ENCODE results near the gene SLC29A4.
"Not testable (repeated sequence)": the region's sequence is repeated elsewhere in the genome, so short reads cannot be mapped to it uniquely, and the experiment has no call there.

The SLC29A4 gene

GRCh38 chr7:5323800-5324781 is 41.3 kb downstream of the SLC29A4 start:
- DNase-seq (ENCODE audit: low read depth in 2 of 2): not testable (repeated sequence)

- no peak for DNase-seq (ENCODE audit: low read depth in 2 of 2)
Observed at GRCh38 chr7:5324961-5325360, 42.2 kb downstream of the SLC29A4 start.

GRCh38 chr7:5330288-5330687 is 47.5 kb downstream of the SLC29A4 start:
- no peak for DNase-seq (ENCODE audit: low read depth in 2 of 2)

- DNase-seq (ENCODE audit: low read depth in 2 of 2): no peak
Observed at GRCh38 chr7:5332579-5332978, 49.8 kb downstream of the SLC29A4 start.

GRCh38 chr7:5333121-5334045 is 50.6 kb downstream of the SLC29A4 start:
- DNase-seq (ENCODE audit: low read depth in 2 of 2): no peak

- no peak for DNase-seq (ENCODE audit: low read depth in 2 of 2)
Observed at GRCh38 chr7:5334671-5335070, 51.9 kb downstream of the SLC29A4 start.

- DNase-seq (ENCODE audit: low read depth in 2 of 2): no peak
Observed at GRCh38 chr7:5337047-5337446, 54.3 kb downstream of the SLC29A4 start.

GRCh38 chr7:5339955-5340354 is 57.2 kb downstream of the SLC29A4 start:
- DNase-seq (ENCODE audit: low read depth in 2 of 2): no peak

GRCh38 chr7:5342631-5343030 is 59.9 kb downstream of the SLC29A4 start:
- DNase-seq (ENCODE audit: low read depth in 2 of 2): no peak

- DNase-seq (ENCODE audit: low read depth in 2 of 2): no peak
Observed at GRCh38 chr7:5343884-5344283, 61.1 kb downstream of the SLC29A4 start.

GRCh38 chr7:5344342-5344741 is 61.6 kb downstream of the SLC29A4 start:
- DNase-seq (ENCODE audit: low read depth in 2 of 2): no peak

GRCh38 chr7:5345171-5345570 is 62.4 kb downstream of the SLC29A4 start:
- DNase-seq (ENCODE audit: low read depth in 2 of 2): no peak

- DNase-seq (ENCODE audit: low read depth in 2 of 2): no peak
Observed at GRCh38 chr7:5345671-5346070, 62.9 kb downstream of the SLC29A4 start.

GRCh38 chr7:5348134-5349004 is 65.6 kb downstream of the SLC29A4 start:
- DNase-seq (ENCODE audit: low read depth in 2 of 2): no peak

GRCh38 chr7:5349005-5349380 is 66.2 kb downstream of the SLC29A4 start:
- DNase-seq (ENCODE audit: low read depth in 2 of 2): no peak

GRCh38 chr7:5349437-5350173 is 66.9 kb downstream of the SLC29A4 start:
- no peak for DNase-seq (ENCODE audit: low read depth in 2 of 2)

GRCh38 chr7:5350174-5350463 is 67.4 kb downstream of the SLC29A4 start:
- no peak for DNase-seq (ENCODE audit: low read depth in 2 of 2)

- DNase-seq (ENCODE audit: low read depth in 2 of 2): no peak
Observed at GRCh38 chr7:5350600-5351385, 68.0 kb downstream of the SLC29A4 start.

GRCh38 chr7:5351507-5352265 is 68.9 kb downstream of the SLC29A4 start:
- no peak for DNase-seq (ENCODE audit: low read depth in 2 of 2)

Measured in fibroblast of skin of left quadriceps (primary cell).